HCT116 (cell line): ENCODE results near the gene TMEM63B. TPM values are rescaled to one million over a fixed set of nuclear protein-coding genes. Genes with fewer than 3 reads are reported as not detected.

ENCODE experiments used
- ATAC-seq: fragments of 200-7000 bp; cut with Tn5 transposase; 2 replicates; pipeline ENCODE4 v1.9.1; 2020; ENCODE audit warnings: mild to moderate bottlenecking, moderate library complexity
- BruUV-seq: library from RNA; stranded (reverse); fragments of 400-500 nt; replicated peaks from 2 replicates; lab custom pipeline; 2021; lab: Mats Ljungman, UMichigan
- CTCF ChIA-PET: fragments of 300-600 bp; sonication (Branson Sonifier 250); formaldehyde crosslinking; loops from one replicate; lab custom pipeline; 2021; ENCODE audit warnings: antibody characterized with exemption; lab: Charles Lee
- POLR2A ChIA-PET: fragments of 300-600, 350-600 bp; sonication (Branson Sonifier 250); formaldehyde crosslinking; loops from one replicate; lab custom pipeline; 2021; ENCODE audit warnings: antibody characterized with exemption; lab: Charles Lee
- RAD21 ChIA-PET, 2 experiments: fragments of 300-600 bp; sonication (Branson Sonifier 250); formaldehyde crosslinking; loops; one replicate each; lab custom pipeline; 2023; ENCODE audit warnings: low total read pairs in 2 of 2; ENCODE audit not compliant: uncharacterized antibody in 2 of 2, unreplicated experiment in 2 of 2, low non-redundant PET in 1 of 2; lab: Charles Lee
- DNase-seq: peaks from one replicate; pipeline ENCODE4 v3.0.0-alpha.2; 2010; ENCODE audit warnings: low read depth, low spot score
- H2AFZ ChIP-seq: fragments of 200-600 bp; shearing (Covaris generic), sonication (generic); 2 replicates; pipeline ENCODE4 v1.6.1; 2017; ENCODE audit warnings: low read depth, mixed run types, mixed read lengths, antibody characterized with exemption, low read length; ENCODE audit not compliant: poor library complexity, severe bottlenecking
- H3K27ac ChIP-seq: 2 replicates; pipeline ENCODE4 v1.5.1; 2012; ENCODE audit warnings: low read depth, low read length
- H3K27me3 ChIP-seq: fragments of 200-600 bp; sonication (generic); 2 replicates; pipeline ENCODE4 v1.6.1; 2016; ENCODE audit warnings: mixed run types, low read length, mixed read lengths; ENCODE audit not compliant: insufficient read depth
- H3K36me3 ChIP-seq, 2 experiments: fragments of 200-500 bp in 1 of 2; fragments of 200-600 bp in 1 of 2; sonication (Bioruptor generic) in 1 of 2; sonication (generic) in 1 of 2; 2 replicates each; pipeline versions ENCODE4 v1.5.1 to v1.6.1; 2014 to 2016; ENCODE audit warnings: low read length in 2 of 2, inconsistent platforms in 1 of 2, mixed read lengths in 1 of 2, mixed run types in 1 of 2; ENCODE audit not compliant: insufficient read depth in 2 of 2, control insufficient read depth in 1 of 2
- H3K4me1 ChIP-seq, 2 experiments: fragments of 200-600 bp in 1 of 2; sonication (generic) in 1 of 2; 2 replicates each; pipeline versions ENCODE4 v1.5.1 to v1.6.1; 2012 to 2017; ENCODE audit warnings: low read length in 2 of 2, inconsistent platforms in 1 of 2, mild to moderate bottlenecking in 1 of 2, mixed read lengths in 1 of 2, mixed run types in 1 of 2, moderate library complexity in 1 of 2; ENCODE audit not compliant: insufficient read depth in 2 of 2, control insufficient read depth in 1 of 2
- H3K4me2 ChIP-seq: fragments of 200-600 bp; sonication (generic); 2 replicates; pipeline ENCODE4 v1.6.1; 2017; ENCODE audit warnings: mixed run types, low read length, mixed read lengths
- H3K4me3 ChIP-seq, 2 experiments: fragments of 200-600 bp in 1 of 2; sonication (generic) in 1 of 2; replicated peaks in 1 of 2; 2 replicates each; pipeline ENCODE4 v1.5.1; 2011 to 2016; ENCODE audit warnings: low read length in 2 of 2, control low read depth in 1 of 2, low read depth in 1 of 2, mild to moderate bottlenecking in 1 of 2, mixed read lengths in 1 of 2, mixed run types in 1 of 2
- H3K79me2 ChIP-seq: fragments of 200-600 bp; sonication (generic); 2 replicates; pipeline ENCODE4 v1.6.1; 2017; ENCODE audit warnings: mild to moderate bottlenecking, mixed run types, low read length, moderate library complexity, mixed read lengths; ENCODE audit not compliant: insufficient read depth
- H3K9ac ChIP-seq: fragments of 200-600 bp; sonication (generic); 2 replicates; pipeline ENCODE4 v1.6.1; 2016; ENCODE audit warnings: low read length, mixed read lengths
- H3K9me2 ChIP-seq: fragments of 200-600 bp; sonication (generic), shearing (Covaris generic); 2 replicates; pipeline ENCODE4 v1.6.1; 2017; ENCODE audit warnings: mixed run types, mild to moderate bottlenecking, moderate library complexity; ENCODE audit not compliant: insufficient read depth
- H3K9me3 ChIP-seq, 2 experiments: fragments of 200-500 bp in 1 of 2; fragments of 200-600 bp in 1 of 2; sonication (Bioruptor generic) in 1 of 2; sonication (generic) in 1 of 2; 2 replicates each; pipeline ENCODE4 v1.6.1; 2014 to 2017; ENCODE audit warnings: low read length in 2 of 2, mixed read lengths in 2 of 2, inconsistent platforms in 1 of 2, low read depth in 1 of 2, mild to moderate bottlenecking in 1 of 2, mixed run types in 1 of 2, moderate library complexity in 1 of 2; ENCODE audit not compliant: control insufficient read depth in 1 of 2, insufficient read depth in 1 of 2
- H4K20me1 ChIP-seq: fragments of 200-600 bp; sonication (generic), shearing (Covaris generic); 2 replicates; pipeline ENCODE4 v1.6.1; 2017; ENCODE audit warnings: mixed run types, mild to moderate bottlenecking, moderate library complexity; ENCODE audit not compliant: insufficient read depth
- CBX3 ChIP-seq: IDR thresholded peaks from 2 replicates; pipeline ENCODE4 v1.6.1; 2012; ENCODE audit warnings: low read depth
- EGR1 ChIP-seq: IDR thresholded peaks from 2 replicates; pipeline ENCODE4 v1.6.1; 2012; ENCODE audit warnings: low read depth
- ELF1 ChIP-seq: IDR thresholded peaks from 2 replicates; pipeline ENCODE4 v1.6.1; 2012; ENCODE audit warnings: low read depth, borderline replicate concordance
- EZH2 ChIP-seq: fragments of 200-600 bp; sonication (generic); IDR thresholded peaks from 2 replicates; pipeline ENCODE4 v1.6.1; 2017; ENCODE audit warnings: antibody characterized with exemption, mixed run types
- EZH2phosphoT487 ChIP-seq: fragments of 200-600 bp; IDR thresholded peaks from 2 replicates; pipeline ENCODE4 v1.6.1; 2018; ENCODE audit warnings: antibody characterized with exemption, borderline replicate concordance
- FOSL1 ChIP-seq: IDR thresholded peaks from 2 replicates; pipeline ENCODE4 v1.6.1; 2012; ENCODE audit warnings: low read depth
- JUND ChIP-seq: IDR thresholded peaks from 2 replicates; pipeline ENCODE4 v1.6.1; 2012
- POLR2AphosphoS5 ChIP-seq: IDR thresholded peaks from 2 replicates; pipeline ENCODE4 v1.6.1; 2011; ENCODE audit warnings: mild to moderate bottlenecking, low read depth, low read length, moderate library complexity
- RAD21 ChIP-seq: IDR thresholded peaks from 2 replicates; pipeline ENCODE4 v1.6.1; 2012; ENCODE audit warnings: low read depth, mild to moderate bottlenecking
- SIN3A ChIP-seq: IDR thresholded peaks from 2 replicates; pipeline ENCODE4 v1.6.1; 2012; ENCODE audit warnings: low read depth
- SP1 ChIP-seq: IDR thresholded peaks from 2 replicates; pipeline ENCODE4 v1.6.1; 2012; ENCODE audit warnings: low read depth
- SRF ChIP-seq: IDR thresholded peaks from 2 replicates; pipeline ENCODE4 v1.6.1; 2012; ENCODE audit warnings: low read depth
- YY1 ChIP-seq: IDR thresholded peaks from 2 replicates; pipeline ENCODE4 v1.6.1; 2011; ENCODE audit warnings: low read length, low read depth, moderate library complexity, mild to moderate bottlenecking; ENCODE audit not compliant: insufficient replicate concordance; ENCODE audit errors: extremely low read depth
- ZFX ChIP-seq: fragments of 450-650 bp; IDR thresholded peaks from 2 replicates; pipeline ENCODE4 v1.6.1; 2017
- intact Hi-C: fragments of 100-400 bp; cut with micrococcal nuclease; formaldehyde crosslinking; loops from 2 replicates; pipeline ENCODE4 v1.10.0; 2022
- total RNA-seq: library from RNA; stranded (reverse); gene quantifications from one replicate; pipeline ENCODE4 v1.2.1, GENCODE V29; 2021; ENCODE audit not compliant: unreplicated experiment
- TF ChIP-seq, protein P1 (sequence below): IDR thresholded peaks from 2 replicates; pipeline ENCODE4 v1.6.1; 2011; ENCODE audit warnings: mild to moderate bottlenecking, low read length, moderate library complexity; ENCODE audit not compliant: insufficient replicate concordance; ENCODE audit errors: extremely low read depth
- TF ChIP-seq, protein P2 (sequence below): IDR thresholded peaks from 2 replicates; pipeline ENCODE4 v1.6.1; 2012; ENCODE audit warnings: low read depth
- TF ChIP-seq, protein P3 (sequence below): IDR thresholded peaks from 2 replicates; pipeline ENCODE4 v1.6.1; 2012
- TF ChIP-seq, protein P4 (sequence below): IDR thresholded peaks from 2 replicates; pipeline ENCODE4 v1.6.1; 2012

TMEM63B gene
- total RNA-seq, 1 experiment from 2014 or later = 58.2 TPM

DNA sequence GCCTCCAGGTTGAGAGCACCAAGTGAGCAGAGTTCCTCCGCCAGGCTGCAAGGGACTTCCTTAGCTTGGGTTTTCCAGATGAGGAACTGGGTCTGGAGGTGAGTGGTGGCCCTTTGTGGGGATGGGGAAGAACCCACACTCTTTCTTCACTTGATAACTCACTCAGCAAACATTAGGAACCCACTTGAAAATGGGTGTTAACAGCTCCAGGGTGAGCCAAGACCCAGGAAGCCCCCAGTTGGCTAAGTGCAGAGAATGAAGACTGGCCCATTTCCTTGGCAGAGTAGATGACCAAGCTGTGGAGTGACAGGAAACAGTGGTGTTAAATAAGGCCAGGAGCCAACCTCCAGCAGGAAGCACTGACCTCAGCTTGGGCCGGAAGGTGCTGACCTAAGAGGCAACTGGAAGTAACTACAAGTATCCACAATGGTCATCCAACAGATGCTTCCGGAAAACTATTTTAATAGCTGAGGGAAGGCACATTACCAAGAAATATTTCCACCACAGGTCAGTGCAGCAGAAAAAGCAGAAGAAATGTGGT lies 22.8 kb upstream of the TMEM63B start (continued):
- TF ChIP-seq EZH2phosphoT487 (no peak), ZFX (no peak), SRF (no peak)
- TF ChIP-seq, protein P1, sequence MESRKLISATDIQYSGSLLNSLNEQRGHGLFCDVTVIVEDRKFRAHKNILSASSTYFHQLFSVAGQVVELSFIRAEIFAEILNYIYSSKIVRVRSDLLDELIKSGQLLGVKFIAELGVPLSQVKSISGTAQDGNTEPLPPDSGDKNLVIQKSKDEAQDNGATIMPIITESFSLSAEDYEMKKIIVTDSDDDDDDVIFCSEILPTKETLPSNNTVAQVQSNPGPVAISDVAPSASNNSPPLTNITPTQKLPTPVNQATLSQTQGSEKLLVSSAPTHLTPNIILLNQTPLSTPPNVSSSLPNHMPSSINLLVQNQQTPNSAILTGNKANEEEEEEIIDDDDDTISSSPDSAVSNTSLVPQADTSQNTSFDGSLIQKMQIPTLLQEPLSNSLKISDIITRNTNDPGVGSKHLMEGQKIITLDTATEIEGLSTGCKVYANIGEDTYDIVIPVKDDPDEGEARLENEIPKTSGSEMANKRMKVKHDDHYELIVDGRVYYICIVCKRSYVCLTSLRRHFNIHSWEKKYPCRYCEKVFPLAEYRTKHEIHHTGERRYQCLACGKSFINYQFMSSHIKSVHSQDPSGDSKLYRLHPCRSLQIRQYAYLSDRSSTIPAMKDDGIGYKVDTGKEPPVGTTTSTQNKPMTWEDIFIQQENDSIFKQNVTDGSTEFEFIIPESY = no peak

DNA sequence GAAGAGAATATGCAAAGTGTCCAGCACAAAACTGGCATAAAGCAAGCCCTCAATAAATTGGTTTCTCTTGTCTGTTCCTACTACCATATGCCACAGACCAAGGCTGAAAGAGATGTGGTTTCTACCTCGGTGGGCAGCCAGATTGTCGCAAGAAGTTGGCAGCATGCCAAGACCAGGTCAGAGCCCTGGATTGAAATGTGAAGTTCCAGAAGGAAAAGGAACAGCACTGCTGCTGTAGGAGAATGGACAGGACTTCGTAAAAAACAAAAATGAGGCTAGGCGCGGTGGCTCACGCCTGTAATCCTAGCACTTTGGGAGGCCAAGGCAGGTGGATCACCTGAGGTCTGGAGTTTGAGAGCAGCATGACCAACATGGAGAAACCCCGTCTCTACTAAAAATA lies 22.2 kb upstream of the TMEM63B start:
- Histone ChIP-seq H3K27ac (no peak overlapping the region), H3K27me3 (no peaks in the 10 kb centered on the region), H3K4me2 (no peak overlapping the region), H3K4me3 (no peak overlapping the region), H3K79me2 (peaks cover 37% of the 10 kb centered on the region; the same call in 1 of the 2 replicates), H3K9me3 (no peaks in the 10 kb centered on the region), H2AFZ (no peak overlapping the region), H3K9me2 (no peaks in the 10 kb centered on the region), H3K36me3 (peaks cover 15 to 28% of the 10 kb centered on the region in 2 experiments), H3K9ac (no peak overlapping the region), H3K4me1 (no peaks in the 10 kb centered on the region), H4K20me1 (0 out of 2 replicates have a peak, but pooled peaks cover 3% of the 10 kb centered on the region)
- RAD21 ChIA-PET = no interaction called here
- no TSS peak for BruUV-seq
- POLR2A ChIA-PET = no interaction called here
- CTCF ChIA-PET = no interaction called here
- TF ChIP-seq, protein P2, sequence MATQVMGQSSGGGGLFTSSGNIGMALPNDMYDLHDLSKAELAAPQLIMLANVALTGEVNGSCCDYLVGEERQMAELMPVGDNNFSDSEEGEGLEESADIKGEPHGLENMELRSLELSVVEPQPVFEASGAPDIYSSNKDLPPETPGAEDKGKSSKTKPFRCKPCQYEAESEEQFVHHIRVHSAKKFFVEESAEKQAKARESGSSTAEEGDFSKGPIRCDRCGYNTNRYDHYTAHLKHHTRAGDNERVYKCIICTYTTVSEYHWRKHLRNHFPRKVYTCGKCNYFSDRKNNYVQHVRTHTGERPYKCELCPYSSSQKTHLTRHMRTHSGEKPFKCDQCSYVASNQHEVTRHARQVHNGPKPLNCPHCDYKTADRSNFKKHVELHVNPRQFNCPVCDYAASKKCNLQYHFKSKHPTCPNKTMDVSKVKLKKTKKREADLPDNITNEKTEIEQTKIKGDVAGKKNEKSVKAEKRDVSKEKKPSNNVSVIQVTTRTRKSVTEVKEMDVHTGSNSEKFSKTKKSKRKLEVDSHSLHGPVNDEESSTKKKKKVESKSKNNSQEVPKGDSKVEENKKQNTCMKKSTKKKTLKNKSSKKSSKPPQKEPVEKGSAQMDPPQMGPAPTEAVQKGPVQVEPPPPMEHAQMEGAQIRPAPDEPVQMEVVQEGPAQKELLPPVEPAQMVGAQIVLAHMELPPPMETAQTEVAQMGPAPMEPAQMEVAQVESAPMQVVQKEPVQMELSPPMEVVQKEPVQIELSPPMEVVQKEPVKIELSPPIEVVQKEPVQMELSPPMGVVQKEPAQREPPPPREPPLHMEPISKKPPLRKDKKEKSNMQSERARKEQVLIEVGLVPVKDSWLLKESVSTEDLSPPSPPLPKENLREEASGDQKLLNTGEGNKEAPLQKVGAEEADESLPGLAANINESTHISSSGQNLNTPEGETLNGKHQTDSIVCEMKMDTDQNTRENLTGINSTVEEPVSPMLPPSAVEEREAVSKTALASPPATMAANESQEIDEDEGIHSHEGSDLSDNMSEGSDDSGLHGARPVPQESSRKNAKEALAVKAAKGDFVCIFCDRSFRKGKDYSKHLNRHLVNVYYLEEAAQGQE = no peak
- TF ChIP-seq, protein P3, sequence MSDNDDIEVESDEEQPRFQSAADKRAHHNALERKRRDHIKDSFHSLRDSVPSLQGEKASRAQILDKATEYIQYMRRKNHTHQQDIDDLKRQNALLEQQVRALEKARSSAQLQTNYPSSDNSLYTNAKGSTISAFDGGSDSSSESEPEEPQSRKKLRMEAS = no peak
- TF ChIP-seq CBX3 (no peak), ELF1 (no peak), FOSL1 (no peak), ZFX (no peak), JUND (no peak), EZH2phosphoT487 (no peak), SP1 (no peak), EGR1 (no peak), YY1 (no peak), RAD21 (no peak), SIN3A (no peak), POLR2AphosphoS5 (no peak), EZH2 (no peak), SRF (no peak)
- TF ChIP-seq, protein P1 = no peak
- TF ChIP-seq, protein P4, sequence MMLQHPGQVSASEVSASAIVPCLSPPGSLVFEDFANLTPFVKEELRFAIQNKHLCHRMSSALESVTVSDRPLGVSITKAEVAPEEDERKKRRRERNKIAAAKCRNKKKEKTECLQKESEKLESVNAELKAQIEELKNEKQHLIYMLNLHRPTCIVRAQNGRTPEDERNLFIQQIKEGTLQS = no peak
- intact Hi-C loops = no loop called here
- ATAC-seq (no peak), DNase-seq (no peak)
